ENCODE data around the gene DMRTB1. TPM values are rescaled to one million over a fixed set of nuclear protein-coding genes. Genes with fewer than 3 reads are reported as not detected.
A peak's percentile ranks its signal among the peaks of the same experiment; 100 is the strongest.

The DMRTB1 gene
- total and polyA plus RNA-seq, 2 of the 8 experiments (the other 6 are each of a cell fraction or from before 2014, with no cell fraction given), result 0.06 to 0.35 TPM

DNA sequence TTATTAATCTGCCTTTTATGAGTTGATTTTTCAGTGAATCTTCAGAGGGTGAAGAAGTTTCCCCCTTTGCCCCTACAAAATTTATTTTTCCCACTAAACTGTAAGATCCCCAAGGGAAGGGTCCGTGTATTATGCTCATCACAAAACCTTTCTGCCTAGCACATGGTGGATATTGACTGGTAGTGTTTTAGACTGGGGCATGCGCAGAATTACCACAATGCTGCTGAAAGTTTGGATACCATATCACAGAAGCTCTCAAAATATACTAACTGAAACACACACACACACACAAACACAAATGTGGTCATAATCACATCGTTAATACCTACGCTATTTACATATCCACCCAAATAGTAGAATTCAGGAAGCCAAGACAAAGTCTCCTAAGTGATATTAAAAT, 28.0 kb upstream of the DMRTB1 start:
- no peak overlapping the region for H2BK15ac ChIP-seq (ENCODE audit: low read length)
- H3K56ac ChIP-seq (replicated peaks; ENCODE audit: insufficient read length, low read depth, low read length), result peak overlapping the region; percentile 36
- no peaks in the 10 kb centered on the region for H3K27me3 ChIP-seq (replicated peaks in 1 of 4; ENCODE audit: control insufficient read depth in 3 of 4, extremely low read depth in 1 of 4, insufficient read depth in 3 of 4, low read length in 3 of 4)
- no peaks in the 10 kb centered on the region for H3K23me2 ChIP-seq (ENCODE audit: low read depth, low read length)
- no peak overlapping the region for H3K14ac ChIP-seq (ENCODE audit: insufficient read length)
- H3K9me3 ChIP-seq (ENCODE audit: insufficient read depth in 2 of 2, low read depth in 1 of 2, low read length in 1 of 2), result peaks cover 13 to 15% of the 10 kb centered on the region in 2 experiments
- H2BK12ac ChIP-seq (ENCODE audit: low read depth, low read length), result peak overlapping the region; percentile 29; the same call in 1 of the 2 replicates
- H2BK5ac ChIP-seq (ENCODE audit: low read depth, low read length), result peak overlapping the region; percentile 92; the same call in 1 of the 2 replicates
- CTCF ChIA-PET (ENCODE audit: partially characterized antibody), result interaction anchor here (1.1 to 3.4 kb wide), 6 partner anchors 13 to 41 kb away, joined by 3 to 18 read pairs (median 5); no protein-coding TSS in a partner anchor
- peak overlapping the region; percentile 93 for H3K4ac ChIP-seq (replicated peaks; ENCODE audit: insufficient read length, low read depth, low read length)
- H4K5ac ChIP-seq (ENCODE audit: insufficient read length, low read depth, low read length), result peak overlapping the region; percentile 98
- peak overlapping the region; percentile 99 for H2BK20ac ChIP-seq (ENCODE audit: low read length)
- H3K4me1 ChIP-seq (replicated peaks in 1 of 4; ENCODE audit: control insufficient read depth in 3 of 4, insufficient read depth in 4 of 4, low read length in 3 of 4), result peaks cover 0 to 13% (median 8%) of the 10 kb centered on the region in 4 experiments; a peak in 4 of 7 replicates
- H3K79me1 ChIP-seq (ENCODE audit: low read depth, low read length), result no peaks in the 10 kb centered on the region
- H3K4me3 ChIP-seq (ENCODE audit: extremely low read depth in 1 of 4, insufficient read depth in 2 of 4, low read depth in 3 of 4, low read length in 4 of 4), result no peak overlapping the region
- no peak overlapping the region for H4K8ac ChIP-seq (ENCODE audit: extremely low read depth, insufficient read depth, low read length)
- peak overlapping the region; percentile 95 for H4K91ac ChIP-seq (replicated peaks; ENCODE audit: insufficient read length, low read length)
- H3K9ac ChIP-seq (replicated peaks in 1 of 4; ENCODE audit: extremely low read depth in 1 of 4, low read depth in 3 of 4, low read length in 3 of 4), result no peak overlapping the region
- no peak for FAIRE-seq
- POLR2A ChIA-PET (ENCODE audit: partially characterized antibody), result interaction anchor here (1.0 to 3.5 kb wide), 6 partner anchors 9 to 105 kb away, joined by 3 to 34 read pairs (median 4); no protein-coding TSS in a partner anchor
- 46% methylated on average over 4 of the region's 4 CpGs; no CpG with 5 or more reads in 1 of the 2 experiments for WGBS, 2 experiments (ENCODE audit: extremely low coverage in 1 of 2, insufficient coverage in 1 of 2, insufficient read length in 1 of 2, insufficient replicate concordance in 2 of 2, low coverage in 1 of 2, low lambda C conversion rate in 2 of 2, missing lambda C conversion rate in 1 of 2)
- no peak overlapping the region for H3K23ac ChIP-seq (ENCODE audit: insufficient read length)
- H3K36me3 ChIP-seq (ENCODE audit: control insufficient read depth in 2 of 4, insufficient read depth in 4 of 4, low read length in 3 of 4), result peaks cover 0 to 4% (median 0%) of the 10 kb centered on the region in 4 experiments; a peak in 2 of 8 replicates
- no peaks in the 10 kb centered on the region for H3K79me2 ChIP-seq (ENCODE audit: control insufficient read depth in 1 of 2, insufficient read depth in 2 of 2, low read length in 2 of 2)
- H2AFZ ChIP-seq (ENCODE audit: low read length), result no peak overlapping the region
- H2BK120ac ChIP-seq (replicated peaks; ENCODE audit: low read depth, low read length), result peak overlapping the region; percentile 93
- no peak overlapping the region for H3K18ac ChIP-seq (ENCODE audit: extremely low read depth, low read length)
- H4K20me1 ChIP-seq (replicated peaks in 1 of 2; ENCODE audit: control insufficient read depth in 1 of 2, insufficient read depth in 2 of 2, low read length in 2 of 2), result no peaks in the 10 kb centered on the region
- DNase-seq (ENCODE audit: low read depth in 1 of 2, low spot score in 2 of 2), result no peak
- TF ChIP-seq SAP30 (IDR thresholded peaks at IDR 0.05; ENCODE audit: insufficient read depth, insufficient replicate concordance, low read length) (no peak), SP4 (IDR thresholded peaks at IDR 0.05; ENCODE audit: low read length) (no peak), TBP (IDR thresholded peaks at IDR 0.05; ENCODE audit: low read depth, low read length) (0 out of 2 replicates have a peak, but pooled peaks have one; percentile 1), SIN3A (conservative IDR thresholded peaks at IDR 0.05 in 1 of 2, IDR thresholded peaks at IDR 0.05 in 1 of 2; ENCODE audit: low read depth in 1 of 2, low read length in 2 of 2) (no peak), CTBP2 (IDR thresholded peaks at IDR 0.05; ENCODE audit: borderline replicate concordance, insufficient read depth, insufficient read length, low read length) (no peak), FOSL1 (IDR thresholded peaks at IDR 0.05; ENCODE audit: insufficient read depth, low read depth, low read length) (no peak)
- TF ChIP-seq, protein P1, sequence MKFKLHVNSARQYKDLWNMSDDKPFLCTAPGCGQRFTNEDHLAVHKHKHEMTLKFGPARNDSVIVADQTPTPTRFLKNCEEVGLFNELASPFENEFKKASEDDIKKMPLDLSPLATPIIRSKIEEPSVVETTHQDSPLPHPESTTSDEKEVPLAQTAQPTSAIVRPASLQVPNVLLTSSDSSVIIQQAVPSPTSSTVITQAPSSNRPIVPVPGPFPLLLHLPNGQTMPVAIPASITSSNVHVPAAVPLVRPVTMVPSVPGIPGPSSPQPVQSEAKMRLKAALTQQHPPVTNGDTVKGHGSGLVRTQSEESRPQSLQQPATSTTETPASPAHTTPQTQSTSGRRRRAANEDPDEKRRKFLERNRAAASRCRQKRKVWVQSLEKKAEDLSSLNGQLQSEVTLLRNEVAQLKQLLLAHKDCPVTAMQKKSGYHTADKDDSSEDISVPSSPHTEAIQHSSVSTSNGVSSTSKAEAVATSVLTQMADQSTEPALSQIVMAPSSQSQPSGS (IDR thresholded peaks at IDR 0.05; ENCODE audit: low read length), result no peak
- H2AK5ac ChIP-seq (ENCODE audit: low read depth, low read length), result no peak overlapping the region
- peak overlapping the region; percentile 77; the same call in 1 of the 2 replicates for H3K27ac ChIP-seq (ENCODE audit: low read depth, low read length)
- peak overlapping the region in 1 of 2 experiments; percentile 14; a peak in 2 of 4 replicates for H3K4me2 ChIP-seq (ENCODE audit: insufficient read depth in 1 of 2, low read depth in 2 of 2, low read length in 2 of 2)
